Kidney glomerular epithelial cell (primary cell): Measurements from ENCODE around the gene CDKN1C.

Experiments
- DNase-seq: peaks from one replicate; lab custom pipeline; 2025; lab: John Stamatoyannopoulos, UW

Gene CDKN1C

GRCh38 chr11:2885678-2886081 is at the start of gene CDKN1C:
Gene CDKN1C, minus strand, starts transcription at chr11:2885775. Its CDS starts 319 bp downstream, at chr11:2885456.
- peak; percentile 26 for DNase-seq

GRCh38 chr11:2934611-2935239 is 49.1 kb upstream of the CDKN1C start:
- no peak for DNase-seq

DNA sequence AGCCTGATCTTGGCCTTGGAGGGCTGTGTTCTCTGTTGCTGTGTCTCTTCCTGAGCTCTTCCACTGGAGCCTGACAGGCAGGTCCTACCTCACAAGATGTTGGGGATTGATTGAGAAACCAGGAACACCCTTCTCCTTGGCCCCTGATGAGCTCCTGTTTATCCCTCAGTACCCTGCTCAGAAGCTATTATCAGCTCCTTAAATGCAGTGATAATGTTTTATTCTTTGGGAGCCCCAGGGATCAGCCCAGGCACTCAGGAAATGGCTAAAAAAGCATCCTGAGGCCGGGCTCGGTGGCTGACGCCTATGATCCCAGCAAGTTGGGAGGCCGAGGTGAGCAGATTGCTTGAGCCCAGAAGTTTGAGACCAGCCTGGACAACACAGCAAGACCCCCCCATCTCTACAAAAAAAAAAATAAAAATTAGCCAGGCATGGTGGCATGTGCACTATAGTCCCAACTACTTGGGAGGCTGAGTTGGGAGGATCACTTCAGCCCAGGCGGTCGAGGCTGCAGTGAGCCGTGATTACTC is 48.5 kb upstream of the CDKN1C start:
- no peak for DNase-seq

DNA sequence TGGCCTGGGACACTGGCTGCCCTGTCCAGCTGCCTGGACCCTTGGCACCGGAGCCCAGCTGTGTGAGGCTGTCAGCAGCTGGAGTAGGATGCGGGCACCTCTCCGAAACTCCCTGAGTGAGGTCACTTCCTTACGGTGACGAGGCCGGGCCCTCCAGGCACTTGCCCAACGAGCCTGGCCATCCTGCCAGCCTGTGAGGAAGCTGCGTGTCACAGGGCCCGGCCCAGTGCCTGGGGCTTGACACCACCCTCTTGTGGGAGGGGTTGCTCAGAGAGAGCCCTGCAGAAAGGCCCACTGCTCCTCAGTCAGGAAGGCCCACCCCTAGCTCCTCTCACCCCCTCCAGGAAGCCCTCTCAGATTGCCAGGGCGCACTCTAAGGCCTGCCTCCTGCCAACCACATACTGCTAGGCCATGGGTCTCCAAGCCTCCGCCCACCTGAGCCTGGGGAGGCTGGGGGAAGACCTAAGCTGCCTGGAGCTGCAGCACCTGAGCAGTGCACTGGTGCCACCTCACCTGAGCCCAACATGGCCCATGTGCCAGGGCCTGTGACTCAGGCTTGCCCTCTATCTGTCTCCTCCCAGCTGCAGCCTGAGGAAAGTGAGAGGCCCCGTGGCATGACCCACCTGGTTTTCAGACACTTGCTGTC is 47.9 kb upstream of the CDKN1C start:
- DNase-seq: peak; percentile 8

DNA sequence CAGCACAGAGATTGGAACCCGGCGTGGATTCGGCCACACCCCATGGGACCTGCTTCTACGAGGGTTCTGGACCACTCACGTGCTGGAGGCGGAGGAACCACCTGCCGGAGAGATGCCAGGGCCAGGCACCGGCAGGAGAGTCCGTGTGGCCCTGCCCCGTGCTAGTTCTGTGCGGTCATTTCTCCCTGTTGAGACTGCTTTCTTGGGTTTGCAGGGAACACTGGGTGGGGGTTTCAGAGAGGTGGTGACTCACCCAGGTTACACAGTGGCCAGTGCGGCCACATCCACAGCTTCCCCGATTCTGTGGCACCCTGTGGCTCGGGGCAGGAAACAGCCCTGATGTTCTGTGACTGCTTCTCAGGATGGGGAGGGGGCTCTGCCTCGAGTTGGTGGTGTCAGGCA is 47.3 kb upstream of the CDKN1C start:
- no peak for DNase-seq

DNA sequence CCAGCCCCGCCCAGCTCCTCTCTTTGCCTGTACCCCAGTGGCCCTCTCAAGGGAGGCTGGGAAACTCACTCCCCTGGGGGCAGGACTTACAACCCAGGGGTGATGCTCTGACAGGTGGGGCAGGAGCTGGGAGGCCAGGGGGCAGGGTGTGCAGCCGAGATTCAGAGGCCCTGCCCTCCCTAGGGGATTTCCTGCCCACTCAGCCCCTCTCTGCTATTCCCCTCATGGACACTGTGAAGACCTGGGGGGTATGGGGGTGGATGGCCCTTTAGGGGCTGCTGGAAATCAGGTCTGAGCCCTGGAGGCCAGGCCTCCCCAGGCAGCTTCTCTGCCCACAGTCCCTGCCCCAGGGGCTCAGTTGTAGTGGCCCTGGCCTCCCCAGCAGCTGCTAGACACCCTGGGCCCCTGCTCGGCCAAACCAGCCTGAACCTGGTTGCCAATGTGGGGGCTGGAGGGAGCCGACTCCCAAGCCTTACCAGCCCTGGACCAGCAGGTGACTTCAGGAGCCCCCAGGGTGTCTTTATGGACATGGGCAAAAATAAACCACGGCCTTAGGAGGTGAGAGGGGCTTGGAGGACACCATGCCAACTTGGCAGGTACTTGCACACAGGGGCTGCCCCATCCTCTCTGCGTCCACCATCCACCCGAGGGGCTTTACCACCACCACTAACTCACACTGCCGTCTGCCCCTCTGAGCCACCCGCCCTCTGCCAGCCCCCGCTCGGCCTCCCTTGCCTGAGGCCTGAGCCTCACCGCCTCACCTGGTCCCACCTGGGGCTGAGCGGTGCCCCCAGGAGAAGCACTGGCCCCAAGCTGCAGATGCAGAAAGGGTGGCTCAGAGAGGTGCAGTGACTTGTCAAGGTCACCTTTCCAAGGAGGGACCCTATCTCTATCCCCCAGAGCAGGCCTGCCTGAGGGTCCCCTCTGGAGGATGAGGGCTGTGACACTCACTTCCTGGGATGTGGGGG is 46.5 kb upstream of the CDKN1C start:
- no peak for DNase-seq

DNA sequence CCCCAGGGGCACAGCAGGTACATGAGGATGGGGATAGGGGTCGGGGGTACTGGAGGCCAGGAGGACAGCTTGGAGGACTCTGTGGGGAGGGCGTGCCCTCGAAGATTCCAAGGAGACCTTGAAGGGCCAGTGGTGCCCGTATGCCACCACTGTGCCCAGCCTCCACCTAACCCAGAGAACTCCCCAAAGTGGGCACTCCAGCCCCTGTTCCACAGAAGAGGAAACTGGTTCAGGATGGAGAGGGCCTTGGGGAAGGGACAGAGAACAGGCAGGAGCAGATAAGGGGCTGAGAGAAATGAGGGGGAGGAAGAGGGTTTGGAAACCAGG is 45.8 kb upstream of the CDKN1C start:
- no peak for DNase-seq

DNA sequence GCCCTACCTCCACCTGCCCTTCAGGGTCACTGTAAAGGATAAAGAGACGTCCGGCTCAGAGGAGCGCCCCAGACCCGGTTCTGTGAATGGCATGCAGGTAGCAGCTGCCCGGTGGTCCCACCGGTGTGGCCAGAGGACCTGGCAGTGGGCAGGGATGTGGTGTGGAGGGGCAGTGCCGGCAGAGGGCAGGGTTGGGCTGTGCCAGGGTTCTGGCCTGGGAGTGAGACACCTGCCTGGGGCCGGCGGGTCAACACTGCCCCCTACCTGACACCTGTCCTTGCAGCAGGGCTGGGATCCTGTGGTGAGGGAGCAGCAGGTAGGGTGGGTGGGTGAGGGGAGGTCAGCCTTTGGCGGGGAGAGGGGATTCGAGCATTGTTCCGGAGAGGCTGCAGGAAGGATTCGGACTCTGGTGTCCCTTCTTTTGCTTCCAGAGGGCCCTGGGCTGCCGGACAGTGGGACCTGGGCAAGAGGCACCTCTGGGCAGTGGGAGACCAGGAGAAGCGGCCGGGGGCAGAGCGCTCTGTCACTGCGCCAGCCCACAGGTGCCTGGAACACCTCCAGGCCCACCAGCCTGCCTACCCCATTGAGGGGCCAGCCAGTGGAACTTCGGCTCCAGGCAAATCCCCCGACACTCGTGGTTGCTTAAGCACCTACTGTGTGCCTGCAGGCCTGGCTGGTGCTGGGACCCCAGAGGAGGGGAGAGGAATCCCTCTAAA is 45.3 kb upstream of the CDKN1C start:
- peak; percentile 25 for DNase-seq

GRCh38 chr11:2929950-2930703 is 44.6 kb upstream of the CDKN1C start:
- peak; percentile 53 for DNase-seq

GRCh38 chr11:2929531-2929949 is 44.0 kb upstream of the CDKN1C start:
- DNase-seq: peak; percentile 26

DNA sequence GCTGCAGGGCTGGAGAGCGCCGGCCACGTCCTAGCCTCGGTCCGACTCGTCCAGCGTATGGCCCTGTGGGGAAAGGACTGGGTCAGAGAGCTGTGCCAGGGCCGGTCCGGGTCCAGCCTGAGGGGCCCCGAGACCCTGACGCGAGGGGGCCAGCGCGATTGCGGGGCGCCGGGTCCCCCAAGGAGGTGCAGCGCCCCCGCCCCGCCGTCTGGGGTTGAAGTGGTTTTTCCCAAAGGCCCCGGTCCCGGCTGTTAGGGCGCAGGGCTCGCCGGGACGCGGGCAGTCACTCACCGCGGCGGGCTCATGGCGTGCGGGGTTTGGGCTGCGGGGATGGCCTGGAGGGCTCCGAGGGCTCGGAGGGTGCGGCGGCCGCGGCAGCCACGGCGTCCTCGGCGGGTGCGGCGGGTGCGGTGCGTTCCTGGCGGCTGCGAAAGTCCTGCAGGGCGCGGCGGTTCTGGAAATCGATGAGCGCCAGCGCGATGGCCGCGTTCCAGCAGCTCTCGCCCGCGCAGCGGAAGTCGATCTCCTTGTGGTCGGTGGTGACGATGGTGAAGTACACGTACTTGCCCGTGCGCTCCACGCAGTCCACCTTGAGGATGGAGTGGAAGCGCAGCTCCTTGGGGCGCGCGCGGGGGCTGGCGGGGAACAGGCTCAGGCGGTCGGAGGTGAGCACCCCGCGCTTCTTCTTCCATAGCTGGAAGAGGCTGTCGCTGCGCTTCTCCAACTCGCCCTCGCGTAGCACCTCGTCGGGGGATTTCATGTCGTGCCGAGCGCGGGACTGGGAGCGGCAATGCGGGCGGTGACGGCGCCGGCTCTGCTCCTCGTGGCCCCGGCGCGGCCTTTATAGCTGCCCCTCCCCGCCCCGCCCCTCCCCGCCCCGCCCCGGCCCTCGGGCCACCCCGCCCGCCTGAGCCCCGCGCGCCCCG is 43.3 kb upstream of the CDKN1C start, which contains the start of gene PHLDA2:
TSS of gene PHLDA2 (minus strand) at position 816 of the 926 bp plus-strand sequence. CDS start at position 760, 56 bp downstream.
- peak; percentile 19 for DNase-seq

DNA sequence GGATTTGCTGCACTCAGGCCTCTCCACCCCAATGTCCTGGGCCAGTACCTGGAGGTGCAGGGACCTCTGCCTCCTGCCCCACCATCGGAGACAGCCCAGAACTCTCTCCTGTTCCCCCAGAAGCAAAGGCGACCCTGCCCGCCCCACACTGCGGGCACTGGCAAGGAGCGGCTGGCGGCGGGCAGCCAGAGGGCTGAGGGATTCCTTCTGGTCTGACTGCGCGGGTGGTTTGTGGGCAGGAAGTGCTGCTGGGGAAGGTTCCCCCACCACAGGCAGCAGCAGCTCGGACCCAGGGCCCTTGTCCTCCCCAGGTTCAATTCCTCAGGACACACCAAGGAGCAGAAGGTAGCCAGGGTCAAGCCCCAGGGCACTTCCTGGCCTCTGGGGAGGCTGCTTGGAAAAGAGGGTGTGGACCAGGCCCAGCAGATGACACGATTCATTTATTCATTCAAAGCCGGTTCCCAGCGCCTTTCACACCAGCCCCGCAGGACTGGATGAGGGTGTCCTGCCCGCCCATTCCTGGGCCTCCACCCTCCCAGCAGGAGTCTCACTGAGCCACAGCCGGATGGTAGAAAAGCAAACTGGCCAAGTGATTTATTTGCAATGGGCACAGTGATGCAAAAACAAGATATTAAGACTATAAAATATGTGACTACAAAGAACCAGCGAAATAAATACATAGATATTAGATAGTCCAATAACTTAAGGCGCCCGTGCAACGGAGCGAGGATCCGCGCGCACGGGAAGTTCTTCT is 42.5 kb upstream of the CDKN1C start:
- DNase-seq: peak; percentile 7

DNA sequence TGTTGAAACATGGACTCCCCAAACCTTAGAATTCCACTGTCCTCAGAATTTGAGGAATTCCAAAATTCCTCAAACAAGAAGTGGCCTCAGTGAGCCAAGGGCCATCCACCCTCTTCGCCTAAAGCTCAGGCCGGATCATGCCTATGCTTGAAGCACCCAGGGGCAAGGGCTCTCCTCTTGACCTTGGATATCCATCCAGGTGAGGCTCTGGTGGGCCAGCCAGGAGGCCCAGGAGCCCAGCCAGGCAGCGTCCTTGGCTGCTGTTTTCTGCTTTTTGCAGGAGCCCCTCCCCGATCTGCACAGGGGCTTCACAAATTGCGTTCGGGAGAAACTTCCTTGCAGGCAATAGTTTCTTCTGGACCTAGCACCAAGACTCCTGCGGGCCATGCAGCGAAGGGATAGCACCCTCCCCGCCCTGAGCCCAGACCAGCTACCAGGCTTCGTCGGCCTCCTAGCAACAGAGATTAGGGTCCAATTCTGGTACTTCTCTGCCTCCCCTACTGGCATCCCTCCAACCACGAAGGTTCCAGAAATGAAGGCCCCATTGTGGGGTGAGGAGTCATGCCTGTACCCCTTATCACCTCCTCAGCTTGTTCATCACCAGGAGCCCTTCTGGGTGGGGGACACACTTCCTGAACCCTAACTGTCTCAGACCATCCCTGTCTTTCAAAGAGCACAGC is 41.7 kb upstream of the CDKN1C start:
- no peak for DNase-seq

DNA sequence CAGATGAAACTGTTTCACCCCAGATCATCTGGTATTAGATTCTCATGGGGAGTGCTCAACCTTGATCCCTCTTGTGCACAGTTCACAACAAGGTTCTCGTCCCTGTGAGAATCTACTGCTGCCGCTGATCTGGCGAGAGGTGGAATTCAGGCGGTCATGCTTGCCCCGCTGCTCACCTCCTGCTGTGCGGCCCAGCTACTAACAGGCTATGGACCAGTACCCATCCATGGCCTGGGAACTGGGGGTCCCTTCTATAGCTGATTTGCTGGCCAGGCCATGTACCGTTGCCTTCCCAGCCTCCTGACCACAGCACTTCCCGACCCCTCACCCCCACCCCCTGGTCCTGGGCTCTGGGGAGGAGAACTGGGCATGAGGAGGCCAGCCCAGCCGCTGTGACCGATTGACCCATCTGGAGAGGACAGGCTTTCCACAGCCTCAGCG is 41.1 kb upstream of the CDKN1C start:
- no peak for DNase-seq

- no peak for DNase-seq
Measured at GRCh38 chr11:2924821-2925675, 39.5 kb upstream of the CDKN1C start.

- no peak for DNase-seq
Measured at GRCh38 chr11:2924381-2924780, 38.8 kb upstream of the CDKN1C start.
